ENCODE results near the gene ALPI. TPM values are rescaled to one million over a fixed set of nuclear protein-coding genes. Genes with fewer than 3 reads are reported as not detected.

ALPI gene
- total RNA-seq, 1 experiment from 2014 or later, result not detected

GRCh38 chr2:232481322-232482140, 25.6 kb downstream of the ALPI start:
- Histone ChIP-seq H3K27ac (ENCODE audit: low read depth, low read length) (no peak overlapping the region), H3K36me3 (ENCODE audit: control insufficient read depth in 1 of 2, insufficient read depth in 2 of 2, low read length in 2 of 2) (no peaks in the 10 kb centered on the region), H3K4me3 (replicated peaks in 1 of 2; ENCODE audit: low read depth in 1 of 2, low read length in 2 of 2) (no peak overlapping the region), H3K9me2 (ENCODE audit: insufficient read depth) (no peaks in the 10 kb centered on the region), H3K4me2 (ENCODE audit: low read length) (no peak overlapping the region), H3K79me2 (ENCODE audit: insufficient read depth, low read length) (no peaks in the 10 kb centered on the region), H3K9ac (ENCODE audit: low read length) (no peak overlapping the region), H2AFZ (ENCODE audit: low read depth, low read length, poor library complexity, severe bottlenecking) (no peak overlapping the region), H3K9me3 (ENCODE audit: control insufficient read depth in 1 of 2, insufficient read depth in 1 of 2, low read depth in 1 of 2, low read length in 2 of 2) (no peaks in the 10 kb centered on the region), H3K27me3 (ENCODE audit: insufficient read depth, low read length) (no peaks in the 10 kb centered on the region), H4K20me1 (ENCODE audit: insufficient read depth) (no peaks in the 10 kb centered on the region), H3K4me1 (ENCODE audit: control insufficient read depth in 1 of 2, insufficient read depth in 2 of 2, low read length in 2 of 2) (no peaks in the 10 kb centered on the region)
- CTCF ChIA-PET, result no interaction called here
- TF ChIP-seq JUND (IDR thresholded peaks at IDR 0.05) (no peak), ZBTB33 (IDR thresholded peaks at IDR 0.05; ENCODE audit: extremely low read depth, insufficient replicate concordance, low read length) (no peak), REST (IDR thresholded peaks at IDR 0.05; ENCODE audit: low read depth) (no peak), YY1 (IDR thresholded peaks at IDR 0.05; ENCODE audit: extremely low read depth, insufficient replicate concordance, low read depth, low read length) (no peak), SRF (IDR thresholded peaks at IDR 0.05; ENCODE audit: low read depth) (no peak), ELF1 (IDR thresholded peaks at IDR 0.05; ENCODE audit: borderline replicate concordance, low read depth) (no peak), RAD21 (IDR thresholded peaks at IDR 0.05; ENCODE audit: low read depth) (no peak), SIN3A (IDR thresholded peaks at IDR 0.05; ENCODE audit: low read depth) (no peak), ATF3 (IDR thresholded peaks at IDR 0.05) (no peak), ZFX (IDR thresholded peaks at IDR 0.05) (no peak), POLR2A (IDR thresholded peaks at IDR 0.05; ENCODE audit: borderline replicate concordance, extremely low read depth, insufficient read depth, insufficient read length) (no peak), TCF7L2 (IDR thresholded peaks at IDR 0.05; ENCODE audit: borderline replicate concordance, extremely low read depth, insufficient read depth, insufficient read length) (no peak), CEBPB (IDR thresholded peaks at IDR 0.05; ENCODE audit: low read depth) (no peak), EGR1 (IDR thresholded peaks at IDR 0.05; ENCODE audit: low read depth) (no peak), ZNF274 (IDR thresholded peaks at IDR 0.05; ENCODE audit: low read depth, low read length) (no peak), FOSL1 (IDR thresholded peaks at IDR 0.05; ENCODE audit: low read depth) (no peak), EZH2 (IDR thresholded peaks at IDR 0.05) (no peak)
- POLR2A ChIA-PET, result interaction anchor here (0.6 kb wide), 1 partner anchor 9 kb away, joined by 4 read pairs; no protein-coding TSS in a partner anchor
- intact Hi-C loops (cut with micrococcal nuclease), result no loop called here
- RAD21 ChIA-PET (ENCODE audit: low non-redundant PET in 1 of 2, low total read pairs in 2 of 2, uncharacterized antibody in 2 of 2, unreplicated experiment in 2 of 2), result no interaction called here
- DNase-seq (ENCODE audit: low read depth, low spot score), result no peak
- ATAC-seq, result no peak
- no TSS peak for BruUV-seq (replicated peaks)

All from HCT116 (cell line).